OCI-LY3 (cell line): ENCODE data around the gene SIT1.
"Not testable (repeated sequence)": the region's sequence is repeated elsewhere in the genome, so short reads cannot be mapped to it uniquely, and the experiment has no call there.

ENCODE experiments used
- H2AFZ ChIP-seq: fragments of 200-600, 300-600 bp; shearing (Covaris generic); 2 replicates; pipeline ENCODE4 v1.6.0; 2014; ENCODE audit warnings: antibody characterized with exemption, low read depth, low read length
- H3K27ac ChIP-seq: fragments of 200-600, 300-600 bp; sonication (generic); 2 replicates; pipeline ENCODE4 v1.5.1; 2014; ENCODE audit warnings: mild to moderate bottlenecking, low read length, moderate library complexity, mixed read lengths
- H3K27me3 ChIP-seq: fragments of 200-600, 300-600 bp; sonication (generic); 2 replicates; pipeline ENCODE4 v1.6.1; 2014; ENCODE audit warnings: low read depth, low read length, mixed read lengths
- H3K36me3 ChIP-seq: fragments of 200-600, 300-600 bp; sonication (generic); replicated peaks from 2 replicates; pipeline ENCODE3; 2014; ENCODE audit warnings: low read depth, low read length, mixed read lengths
- H3K4me1 ChIP-seq: fragments of 300-600, 200-600 bp; sonication (generic); 2 replicates; pipeline ENCODE4 v1.6.1; 2014; ENCODE audit warnings: low read length, mixed read lengths
- H3K4me2 ChIP-seq: fragments of 200-600, 300-600 bp; sonication (generic); 2 replicates; pipeline ENCODE4 v1.6.1; 2014; ENCODE audit warnings: low read length, mixed read lengths
- H3K4me3 ChIP-seq: fragments of 300-600, 200-600 bp; sonication (generic); 2 replicates; pipeline ENCODE4 v1.5.1; 2014; ENCODE audit warnings: antibody characterized with exemption, mild to moderate bottlenecking, low read length, moderate library complexity
- H3K79me2 ChIP-seq: fragments of 300-600, 200-600 bp; shearing (Covaris generic); 2 replicates; pipeline ENCODE4 v1.6.1; 2014; ENCODE audit warnings: mild to moderate bottlenecking, low read length, mixed read lengths
- H3K9ac ChIP-seq: fragments of 300-600, 200-600 bp; shearing (Covaris generic); 2 replicates; pipeline ENCODE4 v1.6.0; 2014; ENCODE audit warnings: mild to moderate bottlenecking, low read length, moderate library complexity
- H3K9me3 ChIP-seq: fragments of 200-600, 300-600 bp; shearing (Covaris generic); 2 replicates; pipeline ENCODE4 v1.6.1; 2014; ENCODE audit warnings: low read length, mixed read lengths; ENCODE audit not compliant: insufficient read depth
- H4K20me1 ChIP-seq: fragments of 200-600, 300-600 bp; sonication (generic); 2 replicates; pipeline ENCODE4 v1.6.1; 2016; ENCODE audit warnings: low read length, mixed read lengths; ENCODE audit not compliant: insufficient read depth
- CTCF ChIP-seq: fragments of 200-600, 300-600 bp; sonication (generic); IDR thresholded peaks from 2 replicates; pipeline ENCODE4 v1.5.1; 2014; ENCODE audit warnings: antibody characterized with exemption, low read length, low read depth
- EZH2phosphoT487 ChIP-seq: fragments of 200-600 bp; shearing (Covaris generic); IDR thresholded peaks from 2 replicates; pipeline ENCODE4 v1.6.1; 2018; ENCODE audit warnings: antibody characterized with exemption, mixed run types, low read depth

SIT1 gene

GRCh38 chr9:35612843-35613242, 37.9 kb downstream of the SIT1 start:
- no peak for TF ChIP-seq CTCF
- TF ChIP-seq EZH2phosphoT487 = no peak
- H3K4me3 ChIP-seq = no peak overlapping the region
- H3K9me3 ChIP-seq = no peaks in the 10 kb centered on the region
- H3K9ac ChIP-seq = no peak overlapping the region
- H3K4me1 ChIP-seq = peaks cover 17% of the 10 kb centered on the region
- H3K27ac ChIP-seq = no peak overlapping the region
- no peak overlapping the region for H3K4me2 ChIP-seq
- no peak overlapping the region for H2AFZ ChIP-seq
- H3K27me3 ChIP-seq = 0 out of 2 replicates have a peak, but pooled peaks cover 5% of the 10 kb centered on the region
- H4K20me1 ChIP-seq = no peaks in the 10 kb centered on the region
- H3K79me2 ChIP-seq = no peaks in the 10 kb centered on the region
- peaks cover 15% of the 10 kb centered on the region for H3K36me3 ChIP-seq

- H3K36me3 ChIP-seq = peaks cover 15% of the 10 kb centered on the region
- H3K4me1 ChIP-seq, H4K20me1 ChIP-seq, H3K9ac ChIP-seq, H3K79me2 ChIP-seq, H3K27me3 ChIP-seq, H2AFZ ChIP-seq, H3K4me3 ChIP-seq, H3K4me2 ChIP-seq, H3K9me3 ChIP-seq, H3K27ac ChIP-seq: not testable (repeated sequence)
Observed at GRCh38 chr9:35612066-35612465, 38.7 kb downstream of the SIT1 start.

- peaks cover 15% of the 10 kb centered on the region for H3K36me3 ChIP-seq
- no peaks in the 10 kb centered on the region for H3K27me3 ChIP-seq
- H3K27ac ChIP-seq = no peak overlapping the region
- H3K4me3 ChIP-seq = no peak overlapping the region
- no peak for TF ChIP-seq EZH2phosphoT487
- peak; percentile 54 for TF ChIP-seq CTCF
- no peak overlapping the region for H3K4me2 ChIP-seq
- H3K4me1 ChIP-seq = peaks cover 8% of the 10 kb centered on the region
- no peaks in the 10 kb centered on the region for H3K9me3 ChIP-seq
- no peaks in the 10 kb centered on the region for H3K79me2 ChIP-seq
- H2AFZ ChIP-seq = no peak overlapping the region
- no peak overlapping the region for H3K9ac ChIP-seq
- no peaks in the 10 kb centered on the region for H4K20me1 ChIP-seq
Observed at GRCh38 chr9:35611230-35611797, 39.4 kb downstream of the SIT1 start.

- TF ChIP-seq EZH2phosphoT487 = no peak
- TF ChIP-seq CTCF = no peak
- Histone ChIP-seq H3K79me2 (peaks cover 5% of the 10 kb centered on the region; the same call in 1 of the 2 replicates), H3K4me2 (no peak overlapping the region), H3K4me1 (peaks cover 7% of the 10 kb centered on the region), H2AFZ (no peak overlapping the region), H3K9ac (no peak overlapping the region), H3K36me3 (peaks cover 15% of the 10 kb centered on the region), H4K20me1 (no peaks in the 10 kb centered on the region), H3K9me3 (no peaks in the 10 kb centered on the region), H3K27me3 (no peaks in the 10 kb centered on the region), H3K27ac (no peak overlapping the region), H3K4me3 (no peak overlapping the region)
Observed at GRCh38 chr9:35609820-35610163, 40.9 kb downstream of the SIT1 start.
